ENCODE measurements around the gene RHOT2. TPM values are rescaled to one million over a fixed set of nuclear protein-coding genes. Genes with fewer than 3 reads are reported as not detected.

The RHOT2 gene
- total RNA-seq, 1 experiment from 2014 or later, result 143 TPM

DNA sequence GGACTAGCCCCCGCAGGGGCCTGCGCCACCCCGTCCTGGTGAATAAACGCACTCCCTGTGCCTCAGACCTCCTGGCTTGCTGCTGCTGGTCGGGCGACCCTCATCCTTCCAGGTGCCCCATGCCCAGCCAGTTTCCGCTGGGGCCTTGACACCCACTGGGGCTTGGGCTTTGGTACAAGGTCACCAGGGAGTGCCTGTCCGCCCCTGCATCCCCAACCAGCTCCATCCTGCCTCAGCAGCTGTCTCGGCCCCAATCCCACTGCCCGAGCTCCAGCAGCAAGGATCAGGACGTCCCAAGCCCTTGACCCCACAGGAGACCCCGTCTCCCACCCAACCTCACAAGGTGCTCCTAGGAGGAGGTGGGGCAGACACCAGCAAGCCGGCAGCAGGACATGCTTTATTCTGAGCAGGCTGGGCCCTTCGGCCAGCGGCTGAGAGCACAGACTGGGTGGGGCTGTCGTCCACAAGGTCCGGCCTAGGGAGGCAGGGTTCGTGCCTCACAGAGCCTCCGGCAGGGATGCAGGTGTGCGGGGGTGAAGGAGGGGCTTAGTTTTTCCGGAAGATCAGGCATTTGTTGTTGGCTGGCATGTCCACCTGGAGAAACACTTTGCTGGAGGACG, 33.8 kb upstream of the RHOT2 start:
- H3K4me2 ChIP-seq, result peak overlapping the region; percentile 90; the same call in 1 of the 2 replicates
- H3K9me2 ChIP-seq (ENCODE audit: insufficient read depth), result no peaks in the 10 kb centered on the region
- no peaks in the 10 kb centered on the region for H3K9me3 ChIP-seq (ENCODE audit: insufficient read depth, low read depth)
- peaks cover 19% of the 10 kb centered on the region for H3K79me2 ChIP-seq (ENCODE audit: low read depth)
- H4K20me1 ChIP-seq (ENCODE audit: insufficient read depth), result 0 out of 2 replicates have a peak, but pooled peaks cover 6% of the 10 kb centered on the region
- CTCF ChIA-PET, result no interaction called here
- DNase-seq, result no peak
- H2AFZ ChIP-seq, result no peak overlapping the region
- H3K4me1 ChIP-seq (replicated peaks; ENCODE audit: insufficient read depth), result peaks cover 17% of the 10 kb centered on the region; the same call in 1 of the 2 replicates
- H3K27me3 ChIP-seq (ENCODE audit: insufficient read depth, low read depth), result no peaks in the 10 kb centered on the region
- H3K27ac ChIP-seq, result no peak overlapping the region
- intact Hi-C loops (cut with micrococcal nuclease; ENCODE audit: unreplicated experiment), result no loop called here
- BruUV-seq (replicated peaks), result no TSS peak
- H3K4me3 ChIP-seq, result no peak overlapping the region
- POLR2A ChIA-PET (ENCODE audit: unreplicated experiment), result interaction anchor here (0.7 kb wide), 1 partner anchor 44 kb away, joined by 3 read pairs; no protein-coding TSS in a partner anchor
- no peaks in the 10 kb centered on the region for H3K36me3 ChIP-seq (ENCODE audit: low read depth)
- TF ChIP-seq, protein P1, sequence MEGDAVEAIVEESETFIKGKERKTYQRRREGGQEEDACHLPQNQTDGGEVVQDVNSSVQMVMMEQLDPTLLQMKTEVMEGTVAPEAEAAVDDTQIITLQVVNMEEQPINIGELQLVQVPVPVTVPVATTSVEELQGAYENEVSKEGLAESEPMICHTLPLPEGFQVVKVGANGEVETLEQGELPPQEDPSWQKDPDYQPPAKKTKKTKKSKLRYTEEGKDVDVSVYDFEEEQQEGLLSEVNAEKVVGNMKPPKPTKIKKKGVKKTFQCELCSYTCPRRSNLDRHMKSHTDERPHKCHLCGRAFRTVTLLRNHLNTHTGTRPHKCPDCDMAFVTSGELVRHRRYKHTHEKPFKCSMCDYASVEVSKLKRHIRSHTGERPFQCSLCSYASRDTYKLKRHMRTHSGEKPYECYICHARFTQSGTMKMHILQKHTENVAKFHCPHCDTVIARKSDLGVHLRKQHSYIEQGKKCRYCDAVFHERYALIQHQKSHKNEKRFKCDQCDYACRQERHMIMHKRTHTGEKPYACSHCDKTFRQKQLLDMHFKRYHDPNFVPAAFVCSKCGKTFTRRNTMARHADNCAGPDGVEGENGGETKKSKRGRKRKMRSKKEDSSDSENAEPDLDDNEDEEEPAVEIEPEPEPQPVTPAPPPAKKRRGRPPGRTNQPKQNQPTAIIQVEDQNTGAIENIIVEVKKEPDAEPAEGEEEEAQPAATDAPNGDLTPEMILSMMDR (conservative IDR thresholded peaks at IDR 0.05), result no peak
- TF ChIP-seq EZH2 (IDR thresholded peaks at IDR 0.05; ENCODE audit: low read depth), result no peak
- peaks cover 6% of the 10 kb centered on the region for H3F3A ChIP-seq (ENCODE audit: insufficient read depth, low read depth)

GRCh38 chr16:634996-635395, 32.9 kb upstream of the RHOT2 start:
- Histone ChIP-seq H3K4me3 (peak overlapping the region; percentile 80), H3K27me3 (ENCODE audit: insufficient read depth, low read depth) (no peaks in the 10 kb centered on the region), H3K9me3 (ENCODE audit: insufficient read depth, low read depth) (no peaks in the 10 kb centered on the region), H3K4me2 (peak overlapping the region; percentile 90), H2AFZ (no peak overlapping the region), H3F3A (ENCODE audit: insufficient read depth, low read depth) (peaks cover 13% of the 10 kb centered on the region), H3K36me3 (ENCODE audit: low read depth) (no peaks in the 10 kb centered on the region), H3K4me1 (replicated peaks; ENCODE audit: insufficient read depth) (peaks cover 17% of the 10 kb centered on the region; the same call in 1 of the 2 replicates), H3K9me2 (ENCODE audit: insufficient read depth) (no peaks in the 10 kb centered on the region), H4K20me1 (ENCODE audit: insufficient read depth) (0 out of 2 replicates have a peak, but pooled peaks cover 4% of the 10 kb centered on the region), H3K79me2 (ENCODE audit: low read depth) (peaks cover 19% of the 10 kb centered on the region), H3K27ac (no peak overlapping the region)
- POLR2A ChIA-PET (ENCODE audit: unreplicated experiment), result no interaction called here
- DNase-seq, result no peak
- no TSS peak for BruUV-seq (replicated peaks)
- TF ChIP-seq, protein P1 (conservative IDR thresholded peaks at IDR 0.05), result no peak
- TF ChIP-seq EZH2 (IDR thresholded peaks at IDR 0.05; ENCODE audit: low read depth), result no peak
- intact Hi-C loops (cut with micrococcal nuclease; ENCODE audit: unreplicated experiment), result no loop called here
- CTCF ChIA-PET, result no interaction called here

DNA sequence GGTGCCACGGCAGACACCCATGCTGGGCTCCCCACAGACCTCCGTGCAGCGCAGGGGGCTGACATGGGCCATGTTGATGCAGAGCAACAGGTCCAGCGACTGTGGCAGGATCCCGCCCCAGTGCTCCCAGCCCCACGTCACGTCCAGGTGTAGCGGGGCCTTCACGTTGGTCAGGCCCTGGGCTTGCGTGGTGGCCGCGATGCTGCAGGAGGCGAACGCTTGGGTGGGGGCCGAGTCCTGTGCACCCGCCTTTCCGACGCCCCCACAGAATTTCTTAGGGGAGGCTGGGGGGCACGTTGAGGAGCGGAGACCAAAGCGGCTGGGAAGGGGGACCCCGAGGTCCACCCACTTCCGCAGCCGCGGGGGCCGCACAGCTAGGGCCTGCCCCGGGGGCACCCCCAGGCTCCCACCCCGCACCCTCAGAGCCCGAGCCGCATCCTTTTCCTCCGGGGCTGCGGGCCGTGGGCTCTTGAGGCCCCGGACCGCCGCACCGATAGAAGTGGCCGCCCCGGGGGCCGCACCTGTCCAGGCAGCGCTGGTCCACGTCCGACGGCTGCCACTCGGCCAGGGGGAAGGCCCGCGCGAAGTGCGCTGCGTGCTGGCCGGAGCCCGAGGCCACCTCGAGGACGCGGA, 32.2 kb upstream of the RHOT2 start:
- intact Hi-C loops (cut with micrococcal nuclease; ENCODE audit: unreplicated experiment), result loop anchor here (2.0 kb wide), 1 partner anchor 43 kb away; no protein-coding TSS in a partner anchor
- no peaks in the 10 kb centered on the region for H3K9me3 ChIP-seq (ENCODE audit: insufficient read depth, low read depth)
- no peaks in the 10 kb centered on the region for H3K36me3 ChIP-seq (ENCODE audit: low read depth)
- no peaks in the 10 kb centered on the region for H3K9me2 ChIP-seq (ENCODE audit: insufficient read depth)
- H3K4me1 ChIP-seq (replicated peaks; ENCODE audit: insufficient read depth), result peaks cover 17% of the 10 kb centered on the region; the same call in 1 of the 2 replicates
- peaks cover 19% of the 10 kb centered on the region for H3K79me2 ChIP-seq (ENCODE audit: low read depth)
- peaks cover 16% of the 10 kb centered on the region for H3F3A ChIP-seq (ENCODE audit: insufficient read depth, low read depth)
- ChIA-PET POLR2A (ENCODE audit: unreplicated experiment) (interaction anchor here (0.6 to 0.7 kb wide), 5 partner anchors 85 to 413 kb away, joined by 3 to 9 read pairs (median 4); no protein-coding TSS in a partner anchor), CTCF (no interaction called here)
- H4K20me1 ChIP-seq (ENCODE audit: insufficient read depth), result no peaks in the 10 kb centered on the region
- H2AFZ ChIP-seq, result peak overlapping the region; percentile 90
- H3K4me3 ChIP-seq, result peak overlapping the region; percentile 80
- no peaks in the 10 kb centered on the region for H3K27me3 ChIP-seq (ENCODE audit: insufficient read depth, low read depth)
- H3K27ac ChIP-seq, result peak overlapping the region; percentile 80; the same call in 1 of the 2 replicates
- no peak for DNase-seq
- TF ChIP-seq EZH2 (IDR thresholded peaks at IDR 0.05; ENCODE audit: low read depth), result no peak
- TF ChIP-seq, protein P1 (conservative IDR thresholded peaks at IDR 0.05), result no peak
- no TSS peak for BruUV-seq (replicated peaks)
- peak overlapping the region; percentile 90 for H3K4me2 ChIP-seq

Measured in PC-9 (cell line).